Neural cell (in vitro differentiated cells): ENCODE measurements around the gene MTCL1. TPM values are rescaled to one million over a fixed set of nuclear protein-coding genes. Genes with fewer than 3 reads are reported as not detected.

Source experiments
- H2AFZ ChIP-seq: fragments of 200-600, 300-800 bp; sonication (generic), shearing (Covaris generic); 2 replicates; pipeline ENCODE4 v1.6.0; 2014; ENCODE audit warnings: low read depth, mild to moderate bottlenecking, antibody characterized with exemption, low read length, moderate library complexity
- H3F3A ChIP-seq: fragments of 200-600 bp; shearing (Covaris generic); 2 replicates; pipeline ENCODE4 v1.6.1; 2016; ENCODE audit warnings: mild to moderate bottlenecking, moderate library complexity, mixed read lengths, antibody characterized with exemption, low read length; ENCODE audit not compliant: insufficient read depth, poor library complexity, severe bottlenecking
- H3K27ac ChIP-seq: fragments of 200-600, 300-800 bp; sonication (generic), shearing (Covaris generic); 2 replicates; pipeline ENCODE4 v1.5.1; 2014; ENCODE audit warnings: mild to moderate bottlenecking, low read length, moderate library complexity
- H3K27me3 ChIP-seq: fragments of 300-800, 200-600 bp; sonication (generic), shearing (Covaris generic); 2 replicates; pipeline ENCODE4 v1.6.0; 2014; ENCODE audit warnings: mild to moderate bottlenecking, low read depth, low read length, moderate library complexity; ENCODE audit not compliant: insufficient read depth
- H3K36me3 ChIP-seq: fragments of 300-800, 200-600 bp; sonication (generic), shearing (Covaris generic); 2 replicates; pipeline ENCODE4 v1.5.1; 2014; ENCODE audit warnings: mild to moderate bottlenecking, antibody characterized with exemption, low read length, moderate library complexity; ENCODE audit not compliant: insufficient read depth
- H3K4me2 ChIP-seq: fragments of 300-800, 200-600 bp; sonication (generic), shearing (Covaris generic); 2 replicates; pipeline ENCODE4 v1.6.0; 2014; ENCODE audit warnings: mild to moderate bottlenecking, low read length
- H3K4me3 ChIP-seq: fragments of 300-800, 200-600 bp; sonication (generic), shearing (Covaris generic); 2 replicates; pipeline ENCODE4 v1.5.1; 2014; ENCODE audit warnings: mild to moderate bottlenecking, low read length, moderate library complexity
- H3K79me2 ChIP-seq: fragments of 200-600 bp; shearing (Covaris generic); replicated peaks from 2 replicates; pipeline ENCODE4 v1.6.0; 2014; ENCODE audit warnings: mild to moderate bottlenecking, low read length, moderate library complexity; ENCODE audit not compliant: insufficient read depth
- H3K9ac ChIP-seq: fragments of 300-800, 200-600 bp; sonication (generic), shearing (Covaris generic); 2 replicates; pipeline ENCODE4 v1.6.1; 2016; ENCODE audit warnings: mild to moderate bottlenecking, low read length, mixed read lengths
- H3K9me2 ChIP-seq: fragments of 200-600 bp; shearing (Covaris generic); 2 replicates; pipeline ENCODE4 v1.6.1; 2016; ENCODE audit warnings: mild to moderate bottlenecking, low read length, mixed read lengths; ENCODE audit not compliant: insufficient read depth
- H3K9me3 ChIP-seq: fragments of 200-600, 300-800 bp; sonication (generic), shearing (Covaris generic); 2 replicates; pipeline ENCODE4 v1.6.1; 2016; ENCODE audit warnings: mild to moderate bottlenecking, mixed run types, low read length, moderate library complexity, mixed read lengths
- H4K20me1 ChIP-seq: fragments of 200-600 bp; shearing (Covaris generic); 2 replicates; pipeline ENCODE4 v1.6.1; 2016; ENCODE audit warnings: mild to moderate bottlenecking, mixed run types; ENCODE audit not compliant: insufficient read depth
- CTCF ChIP-seq: fragments of 450-650 bp; IDR thresholded peaks from 2 replicates; pipeline ENCODE4 v1.5.1; 2014; ENCODE audit warnings: antibody characterized with exemption, mild to moderate bottlenecking, moderate library complexity; ENCODE audit not compliant: poor library complexity, severe bottlenecking
- EP300 ChIP-seq: fragments of 450-650 bp; conservative IDR thresholded peaks from 2 replicates; pipeline ENCODE4 v1.6.1; 2014; ENCODE audit warnings: antibody characterized with exemption, mild to moderate bottlenecking, moderate library complexity; ENCODE audit not compliant: poor library complexity, severe bottlenecking
- EZH2 ChIP-seq: fragments of 200-600, 300-800 bp; shearing (Covaris generic), sonication (generic); IDR thresholded peaks from 2 replicates; pipeline ENCODE4 v1.6.1; 2014; ENCODE audit warnings: antibody characterized with exemption, low read length, borderline replicate concordance, mild to moderate bottlenecking; ENCODE audit not compliant: insufficient read depth, poor library complexity, severe bottlenecking
- MXI1 ChIP-seq: fragments of 450-650 bp; conservative IDR thresholded peaks from 2 replicates; pipeline ENCODE4 v1.6.1; 2014; ENCODE audit warnings: antibody characterized with exemption, mild to moderate bottlenecking; ENCODE audit not compliant: poor library complexity, severe bottlenecking
- POLR2AphosphoS5 ChIP-seq: IDR thresholded peaks from 2 replicates; pipeline ENCODE4 v1.6.1; 2012
- RAD21 ChIP-seq: fragments of 450-650 bp; conservative IDR thresholded peaks from 2 replicates; pipeline ENCODE4 v1.6.1; 2014; ENCODE audit warnings: antibody characterized with exemption, mild to moderate bottlenecking, moderate library complexity
- REST ChIP-seq: IDR thresholded peaks from 2 replicates; pipeline ENCODE4 v1.6.1; 2012; ENCODE audit warnings: borderline replicate concordance
- SMC3 ChIP-seq: fragments of 450-650 bp; conservative IDR thresholded peaks from 2 replicates; pipeline ENCODE4 v1.6.1; 2014; ENCODE audit warnings: antibody characterized with exemption, mild to moderate bottlenecking, moderate library complexity; ENCODE audit not compliant: poor library complexity
- TAF1 ChIP-seq: IDR thresholded peaks from 2 replicates; pipeline ENCODE4 v1.6.1; 2012; ENCODE audit warnings: low read depth
- polyA plus RNA-seq: library from polyadenylated mRNA; depleted of rRNA; stranded (reverse); fragments of >200 nt; gene quantifications from 2 replicates; pipeline ENCODE4 v1.2.3, GENCODE V29; 2014

The MTCL1 gene
- polyA plus RNA-seq, 1 donor from 2014 or later: 20.8 TPM

GRCh38 chr18:8820396-8821082 is 115.2 kb downstream of the MTCL1 start:
- TF ChIP-seq CTCF (no peak), EZH2 (no peak), EP300 (no peak), TAF1 (no peak)
- no peak overlapping the region for H2AFZ ChIP-seq
- no peak overlapping the region for H3K27ac ChIP-seq

GRCh38 chr18:8821083-8821465 is 115.7 kb downstream of the MTCL1 start:
- H3K27ac ChIP-seq: no peak overlapping the region
- H3K4me2 ChIP-seq: no peak overlapping the region
- TF ChIP-seq EZH2: no peak
- no peak for TF ChIP-seq REST
- no peak for TF ChIP-seq SMC3
- no peak for TF ChIP-seq RAD21
- TF ChIP-seq EP300: no peak
- no peak for TF ChIP-seq CTCF
- TF ChIP-seq MXI1: no peak
- TF ChIP-seq TAF1: no peak
- TF ChIP-seq POLR2AphosphoS5: no peak
- H3K27me3 ChIP-seq: no peaks in the 10 kb centered on the region
- no peaks in the 10 kb centered on the region for H4K20me1 ChIP-seq
- H3F3A ChIP-seq: no peaks in the 10 kb centered on the region
- peaks cover 8% of the 10 kb centered on the region for H3K36me3 ChIP-seq
- H3K9me3 ChIP-seq: no peaks in the 10 kb centered on the region
- H2AFZ ChIP-seq: no peak overlapping the region
- no peak overlapping the region for H3K9ac ChIP-seq
- no peaks in the 10 kb centered on the region for H3K9me2 ChIP-seq
- no peak overlapping the region for H3K4me3 ChIP-seq
- H3K79me2 ChIP-seq: no peaks in the 10 kb centered on the region

More at GRCh38 chr18:8820396-8821082, 115.2 kb downstream of the MTCL1 start:
- Histone ChIP-seq H3K27me3 (no peaks in the 10 kb centered on the region), H3K79me2 (no peaks in the 10 kb centered on the region), H3F3A (no peaks in the 10 kb centered on the region), H3K4me2 (no peak overlapping the region), H3K9ac (no peak overlapping the region), H4K20me1 (no peaks in the 10 kb centered on the region), H3K9me3 (no peaks in the 10 kb centered on the region), H3K4me3 (no peak overlapping the region), H3K36me3 (peaks cover 4% of the 10 kb centered on the region), H3K9me2 (no peaks in the 10 kb centered on the region)
